Measurements from ENCODE around the gene RXRG.

- TF ChIP-seq POLR2AphosphoS5 (IDR thresholded peaks at IDR 0.05; ENCODE audit: low read depth, low read length) = no peak
- no peak for TF ChIP-seq EP300 (IDR thresholded peaks at IDR 0.05; ENCODE audit: borderline replicate concordance in 1 of 2, low read depth in 2 of 2, low read length in 2 of 2)
- no peak for TF ChIP-seq EZH2 (IDR thresholded peaks at IDR 0.05; ENCODE audit: low read depth, low read length, severe bottlenecking)
Observed at GRCh38 chr1:165492845-165493373, 48.0 kb upstream of the RXRG start.
